Muscle of leg (tissue), 11 donors: ENCODE data around the gene FAM241A. TPM values are rescaled to one million over a fixed set of nuclear protein-coding genes. Genes with fewer than 3 reads are reported as not detected.

Source experiments
- DNase-seq: peaks from one replicate; pipeline ENCODE4 v3.0.0; 2013
- H3K27ac ChIP-seq: one replicate; pipeline ENCODE4 v1.5.1; 2013; ENCODE audit warnings: mild to moderate bottlenecking, low read length, control low read depth
- H3K27me3 ChIP-seq: one replicate; pipeline ENCODE4 v1.6.1; 2013; ENCODE audit warnings: low read length; ENCODE audit not compliant: control insufficient read depth, insufficient read depth
- H3K36me3 ChIP-seq: one replicate; pipeline ENCODE4 v1.6.1; 2013; ENCODE audit warnings: low read length; ENCODE audit not compliant: control insufficient read depth, insufficient read depth
- H3K4me1 ChIP-seq: one replicate; pipeline ENCODE4 v1.6.1; 2013; ENCODE audit warnings: low read length; ENCODE audit not compliant: control insufficient read depth, insufficient read depth
- H3K4me3 ChIP-seq: one replicate; pipeline ENCODE4 v1.5.1; 2013; ENCODE audit warnings: low read length, control low read depth
- H3K9me3 ChIP-seq: replicated peaks from 2 replicates; pipeline ENCODE4 v1.6.1; 2013; ENCODE audit warnings: low read depth, low read length; ENCODE audit not compliant: control insufficient read depth
- WGBS: methylation state at CpG from one replicate; pipeline ENCODE4 v1.1.5; 2013; ENCODE audit warnings: missing lambda C conversion rate; ENCODE audit not compliant: insufficient coverage; 5-methylcytosine and 5-hydroxymethylcytosine counted together
- polyA plus RNA-seq, 8 donors: library from polyadenylated mRNA; unstranded; fragments of 120-200 nt; gene quantifications; one replicate each; pipeline versions ENCODE4 v1.2.1 to v1.2.3, GENCODE V29; 2013; ENCODE audit warnings: inconsistent platforms in 1 of 8, low replicate concordance in 1 of 8; ENCODE audit not compliant: insufficient read length in 8 of 8, insufficient read depth in 1 of 8
- total RNA-seq: library from RNA; stranded (reverse); fragments of 120-200 nt; gene quantifications from one replicate; pipeline ENCODE4 v1.2.4, GENCODE V29; 2013

FAM241A gene
- total and polyA plus RNA-seq, 9 donors, result 1.9 to 5.3 (median 4.0) TPM

DNA sequence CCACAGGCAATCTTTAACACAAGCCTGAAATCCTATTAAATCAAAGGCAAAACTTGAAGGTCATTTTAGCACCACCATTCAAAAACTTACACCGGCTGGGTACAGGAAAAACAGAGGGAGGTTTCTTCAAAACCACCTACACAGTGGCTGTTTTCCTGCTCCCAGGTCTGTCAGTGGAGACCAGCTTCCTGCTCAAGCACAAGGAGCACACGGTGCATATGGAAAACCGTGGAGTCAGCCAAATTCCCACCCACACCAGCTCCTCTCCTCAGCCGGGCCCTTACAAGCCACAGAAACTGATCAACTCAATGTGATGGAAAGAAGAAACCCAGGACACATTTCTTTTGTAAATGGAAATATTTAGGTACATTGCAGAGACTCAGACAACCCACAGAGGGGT is 14.3 kb upstream of the FAM241A start:
- DNase-seq, result peak; percentile 75

DNA sequence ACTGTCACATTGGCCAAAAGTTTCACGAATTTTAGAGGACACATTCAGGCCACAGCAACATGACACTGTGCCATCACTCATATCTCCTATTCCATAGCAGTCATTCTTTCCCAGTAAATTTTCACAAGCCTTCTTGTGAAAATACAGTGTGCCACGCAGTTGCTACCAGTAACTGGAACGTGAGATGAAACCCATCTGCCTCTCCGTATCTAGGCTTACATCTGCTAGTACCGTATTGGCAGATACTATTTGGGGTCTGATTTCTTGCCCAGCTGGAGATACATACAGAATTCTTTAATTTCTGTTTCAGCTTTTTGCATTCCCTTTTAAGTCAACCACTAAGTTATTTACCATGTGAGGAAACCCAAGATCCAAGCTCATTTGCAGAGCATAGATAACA is 8.7 kb upstream of the FAM241A start:
- no peaks in the 10 kb centered on the region for H3K9me3 ChIP-seq
- no peak overlapping the region for H3K4me3 ChIP-seq
- no peaks in the 10 kb centered on the region for H3K4me1 ChIP-seq
- peak; percentile 26 for DNase-seq
- H3K27me3 ChIP-seq, result no peaks in the 10 kb centered on the region
- no peaks in the 10 kb centered on the region for H3K36me3 ChIP-seq
- no peak overlapping the region for H3K27ac ChIP-seq
- WGBS, result 62% methylated on average over 5 of the region's 5 CpGs

More for the DNA sequence above, 14.3 kb upstream of the FAM241A start:
- WGBS, result no CpG with 5 or more reads among the region's 4 CpGs
- H3K9me3 ChIP-seq, result no peaks in the 10 kb centered on the region
- no peak overlapping the region for H3K27ac ChIP-seq
- no peak overlapping the region for H3K4me3 ChIP-seq
- H3K4me1 ChIP-seq, result no peaks in the 10 kb centered on the region
- no peaks in the 10 kb centered on the region for H3K27me3 ChIP-seq
- H3K36me3 ChIP-seq, result no peaks in the 10 kb centered on the region

DNA sequence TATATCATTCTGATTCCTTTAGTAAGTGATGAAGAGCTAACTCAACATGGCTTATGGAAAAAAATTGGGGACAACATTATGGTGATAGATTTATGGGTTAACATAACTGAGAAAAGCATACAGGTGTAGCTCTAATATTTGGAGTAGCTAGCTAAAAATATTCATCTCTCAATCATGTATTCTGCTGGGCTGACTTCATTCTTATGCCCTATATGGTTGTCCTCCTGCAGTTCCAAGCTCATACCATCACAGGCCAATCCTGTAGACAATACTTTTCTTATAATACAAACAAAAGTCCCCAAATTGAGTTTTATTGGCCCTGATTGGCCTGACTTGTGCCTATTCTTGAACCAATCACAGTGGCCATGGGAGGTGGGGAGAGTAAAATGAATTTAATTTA is 6.7 kb upstream of the FAM241A start:
- DNase-seq, result no peak
- no peak overlapping the region for H3K27ac ChIP-seq
- H3K9me3 ChIP-seq, result no peaks in the 10 kb centered on the region

DNA sequence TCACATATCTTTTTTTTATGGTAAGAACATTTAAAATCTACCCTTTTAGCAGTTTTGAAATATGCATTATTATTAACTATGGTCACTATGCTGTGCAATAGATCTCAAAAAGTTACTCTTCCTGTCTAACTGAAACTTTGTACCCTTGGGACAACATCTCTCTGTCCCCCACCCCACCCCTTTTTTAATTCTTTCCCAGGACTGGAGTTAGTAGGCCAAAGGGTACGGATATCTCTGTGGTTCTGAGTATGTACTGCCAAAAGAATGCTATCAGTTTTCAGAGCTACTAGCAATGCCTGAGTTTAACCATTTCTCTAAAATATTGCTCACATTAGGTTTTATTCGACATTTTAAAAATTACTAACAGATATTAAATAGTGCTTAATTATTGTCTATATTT is 4.7 kb upstream of the FAM241A start:
- no peak overlapping the region for H3K4me3 ChIP-seq
- H3K27ac ChIP-seq, result peak overlapping the region; percentile 56
- H3K9me3 ChIP-seq, result no peaks in the 10 kb centered on the region
- WGBS, result no CpG with 5 or more reads among the region's 2 CpGs
- no peaks in the 10 kb centered on the region for H3K36me3 ChIP-seq
- DNase-seq, result peak; percentile 15
- peaks cover 4% of the 10 kb centered on the region for H3K4me1 ChIP-seq
- no peaks in the 10 kb centered on the region for H3K27me3 ChIP-seq

More for the DNA sequence above, 6.7 kb upstream of the FAM241A start:
- H3K36me3 ChIP-seq, result no peaks in the 10 kb centered on the region
- no peak overlapping the region for H3K4me3 ChIP-seq
- peaks cover 4% of the 10 kb centered on the region for H3K4me1 ChIP-seq
- H3K27me3 ChIP-seq, result no peaks in the 10 kb centered on the region

DNA sequence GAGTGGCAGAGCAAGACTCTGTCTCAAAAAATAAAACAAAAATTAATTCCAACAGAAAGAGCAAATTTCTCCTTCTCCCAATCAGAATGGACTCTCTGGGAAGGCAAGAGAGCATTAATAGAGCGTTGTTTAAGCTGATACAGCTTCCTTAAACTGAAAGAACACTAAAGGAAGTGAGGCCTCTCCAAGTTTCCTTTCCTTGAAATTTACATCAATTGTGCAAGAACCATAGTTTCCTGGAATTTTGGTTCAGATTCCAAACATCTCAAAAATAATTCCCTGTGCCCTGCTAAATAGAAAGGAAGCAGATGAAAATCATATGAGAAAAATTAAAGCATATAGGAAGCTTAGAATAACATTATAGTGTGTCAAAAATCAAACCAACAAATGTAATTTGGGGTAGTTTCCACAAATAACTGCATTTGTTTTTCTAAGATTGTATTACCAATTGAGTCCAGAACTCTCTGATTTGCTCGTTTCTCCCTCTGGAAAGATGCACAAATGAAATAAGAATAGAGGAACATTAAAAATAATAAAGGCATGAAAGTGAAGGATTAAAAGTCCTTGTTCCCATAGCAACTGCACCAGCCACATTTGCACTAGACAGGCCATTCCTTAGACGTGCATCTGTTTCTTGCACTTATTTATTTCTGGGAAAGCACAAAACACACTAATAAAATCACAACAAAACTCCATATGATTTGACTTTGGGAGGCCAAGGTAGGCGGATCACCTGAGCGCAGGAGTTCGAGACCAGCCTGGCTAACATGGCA is 3.7 kb upstream of the FAM241A start:
- H3K4me3 ChIP-seq, result no peak overlapping the region
- 40% methylated on average over 2 of the region's 6 CpGs for WGBS

DNA sequence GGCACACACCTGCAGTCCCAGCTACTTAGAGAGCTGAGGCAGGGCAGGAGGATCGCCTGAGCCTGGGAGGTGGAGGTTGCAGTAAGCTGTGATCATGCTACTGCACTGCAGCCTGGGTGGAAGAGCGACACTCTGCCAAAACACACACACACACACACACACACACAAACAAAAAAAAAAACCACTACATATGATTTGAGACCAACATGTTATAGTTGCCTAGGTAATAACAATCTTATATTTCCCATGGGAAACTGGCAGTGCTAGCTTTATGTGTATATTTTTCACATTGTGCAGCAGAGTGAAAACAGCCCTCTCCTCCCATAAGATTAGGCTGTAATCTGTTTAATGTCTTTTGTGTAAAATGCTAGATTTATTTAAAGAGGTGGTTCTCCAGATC is 3.1 kb upstream of the FAM241A start:
- no CpG with 5 or more reads among the region's 2 CpGs for WGBS
- peaks cover 5% of the 10 kb centered on the region for H3K27me3 ChIP-seq
- peak; percentile 68 for DNase-seq

More for the DNA sequence above, 3.7 kb upstream of the FAM241A start:
- peak overlapping the region; percentile 56 for H3K27ac ChIP-seq
- H3K9me3 ChIP-seq, result no peaks in the 10 kb centered on the region
- DNase-seq, result peak; percentile 80
- no peaks in the 10 kb centered on the region for H3K36me3 ChIP-seq
- peaks cover 7% of the 10 kb centered on the region for H3K4me1 ChIP-seq
- peaks cover 5% of the 10 kb centered on the region for H3K27me3 ChIP-seq

DNA sequence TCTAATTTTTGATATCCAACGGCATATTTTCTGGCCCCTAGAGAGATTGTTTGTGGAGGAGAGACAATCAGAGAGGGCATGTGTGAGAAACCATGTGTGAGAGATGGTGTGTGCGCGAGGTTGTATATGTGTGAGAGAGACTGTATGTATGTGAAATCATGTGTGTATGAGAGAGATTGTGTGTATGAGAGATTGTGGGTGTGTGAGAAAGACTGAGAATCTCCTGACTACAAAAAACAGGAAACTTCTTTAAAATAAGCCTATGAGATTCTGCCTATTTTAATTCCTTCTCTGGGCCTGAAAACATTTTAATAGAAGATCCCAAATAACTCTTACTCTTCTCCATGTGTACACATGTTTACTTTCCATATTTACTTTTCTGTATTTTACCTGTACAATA is 1.5 kb upstream of the FAM241A start:
- Histone ChIP-seq H3K4me3 (no peak overlapping the region), H3K27ac (no peak overlapping the region), H3K4me1 (peaks cover 7% of the 10 kb centered on the region), H3K36me3 (no peaks in the 10 kb centered on the region), H3K9me3 (no peaks in the 10 kb centered on the region), H3K27me3 (peaks cover 5% of the 10 kb centered on the region)
- WGBS, result no CpG with 5 or more reads among the region's 3 CpGs
- DNase-seq, result no peak

More for the DNA sequence above, 3.1 kb upstream of the FAM241A start:
- Histone ChIP-seq H3K4me3 (no peak overlapping the region), H3K9me3 (no peaks in the 10 kb centered on the region), H3K27ac (peak overlapping the region; percentile 56), H3K4me1 (peaks cover 7% of the 10 kb centered on the region), H3K36me3 (no peaks in the 10 kb centered on the region)

DNA sequence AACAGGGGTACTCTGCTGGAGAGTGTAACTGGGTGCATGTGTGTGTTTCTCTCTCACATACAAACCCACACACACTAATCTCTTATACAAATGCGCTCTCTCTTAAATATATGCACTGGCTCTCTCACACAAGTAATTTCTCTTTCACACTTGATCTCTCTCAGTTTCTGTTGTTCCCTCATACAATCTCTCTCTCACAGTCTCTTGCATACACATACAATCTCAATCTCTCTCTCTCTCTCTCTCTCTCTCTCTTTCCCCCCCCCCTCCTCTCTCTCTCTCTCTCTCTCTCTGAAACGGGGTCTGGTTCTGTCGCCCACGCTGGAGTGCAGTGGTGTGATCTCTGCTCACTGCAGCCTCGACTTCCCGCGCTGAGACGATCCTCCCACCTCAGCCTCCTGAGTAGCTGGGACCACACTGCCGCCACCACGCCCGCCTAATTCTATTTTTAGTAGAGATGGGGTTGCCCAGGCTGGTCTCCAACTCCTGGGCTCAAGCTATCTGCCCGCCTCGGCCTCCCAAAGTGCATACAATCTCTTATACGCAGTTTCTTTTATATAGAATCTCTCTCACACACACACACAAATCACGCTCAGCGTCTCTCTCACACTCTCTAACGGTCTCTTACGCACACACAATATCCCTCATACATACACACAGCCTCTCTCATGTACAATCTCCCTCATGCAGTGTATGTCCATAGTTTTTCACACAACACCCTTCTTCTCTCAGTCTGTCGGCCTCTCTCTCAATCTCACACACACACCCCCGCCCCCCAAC is 518 bp upstream of the FAM241A start:
- H3K4me3 ChIP-seq, result no peak overlapping the region
- peaks cover 5% of the 10 kb centered on the region for H3K27me3 ChIP-seq
- H3K27ac ChIP-seq, result no peak overlapping the region
- WGBS, result 67% methylated on average over 9 of the region's 20 CpGs
- peaks cover 7% of the 10 kb centered on the region for H3K4me1 ChIP-seq
- DNase-seq, result no peak
- no peaks in the 10 kb centered on the region for H3K36me3 ChIP-seq
- H3K9me3 ChIP-seq, result no peaks in the 10 kb centered on the region

DNA sequence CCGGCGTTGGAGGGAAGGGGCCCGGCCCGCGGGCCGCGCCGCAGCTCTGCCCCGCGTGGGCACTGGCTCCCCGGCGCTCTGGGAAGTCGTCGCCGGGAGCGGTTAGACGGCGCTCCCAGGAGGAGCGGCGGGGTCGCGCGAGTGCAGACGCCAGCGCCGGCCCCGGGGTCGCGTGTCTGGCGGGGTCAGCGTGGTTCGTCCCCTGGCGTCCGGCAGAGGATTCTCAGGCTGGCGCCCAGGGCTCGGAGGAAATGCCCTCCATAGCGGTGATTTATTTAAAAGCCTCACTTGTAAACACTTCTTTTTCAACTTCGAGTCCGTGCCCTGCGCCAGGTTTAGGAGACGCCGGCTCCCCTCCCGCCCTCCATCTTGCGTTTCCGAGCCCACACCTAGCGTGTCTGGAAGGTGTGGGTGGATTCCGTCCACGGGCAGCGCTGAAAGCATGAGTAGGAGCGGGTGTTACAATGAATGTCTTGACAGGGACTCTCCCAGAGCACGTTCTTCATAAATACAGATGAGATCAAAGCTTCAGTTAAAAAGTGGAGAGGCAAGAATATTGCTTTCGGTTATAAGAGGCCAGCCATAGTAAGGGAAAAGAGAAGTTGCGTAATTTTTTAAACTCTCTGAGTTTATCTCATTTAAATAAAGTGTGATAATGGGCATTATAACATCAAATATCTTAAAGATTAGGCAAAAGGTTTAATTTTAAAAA is 692 bp downstream of the FAM241A start:
- peak; percentile 44 for DNase-seq
- H3K27ac ChIP-seq, result peak overlapping the region; percentile 81
- peak overlapping the region; percentile 72 for H3K4me3 ChIP-seq
- H3K36me3 ChIP-seq, result no peaks in the 10 kb centered on the region
- peaks cover 5% of the 10 kb centered on the region for H3K27me3 ChIP-seq
- H3K4me1 ChIP-seq, result peaks cover 7% of the 10 kb centered on the region
- H3K9me3 ChIP-seq, result no peaks in the 10 kb centered on the region
- under 1% methylated on average over 38 of the region's 53 CpGs for WGBS

DNA sequence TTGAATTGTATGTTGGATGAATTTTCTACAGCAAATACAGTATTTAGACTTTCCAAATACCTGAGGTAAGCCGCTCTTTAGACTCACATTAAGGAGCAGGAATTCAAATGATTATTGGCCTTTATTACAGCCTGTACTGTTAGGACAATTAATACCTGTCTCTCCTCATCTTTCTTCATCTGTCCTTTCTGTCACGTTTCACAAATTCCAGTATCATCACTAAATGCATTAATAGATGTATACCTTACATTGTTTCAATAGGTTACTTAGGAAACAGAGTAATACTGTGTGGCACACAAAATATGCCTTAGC is 1.2 kb downstream of the FAM241A start:
- peaks cover 7% of the 10 kb centered on the region for H3K4me1 ChIP-seq
- H3K4me3 ChIP-seq, result peak overlapping the region; percentile 72
- H3K36me3 ChIP-seq, result no peaks in the 10 kb centered on the region
- H3K27me3 ChIP-seq, result peaks cover 5% of the 10 kb centered on the region
- no CpG with 5 or more reads among the region's 2 CpGs for WGBS
- H3K27ac ChIP-seq, result peak overlapping the region; percentile 81
- no peak for DNase-seq
- no peaks in the 10 kb centered on the region for H3K9me3 ChIP-seq
